GM10248 (cell line): ENCODE data around the gene CIC.

ENCODE experiments used
- CTCF ChIA-PET: fragments of 300-600 bp; sonication (Branson Sonifier 250); formaldehyde crosslinking; extraction: SDS; loops from one replicate; lab custom pipeline; 2021; ENCODE audit warnings: antibody characterized with exemption; lab: Yijun Ruan, JAX
- POLR2A ChIA-PET: fragments of 350-650 bp; sonication (Branson Sonifier 250); formaldehyde crosslinking; extraction: SDS; loops from one replicate; lab custom pipeline; 2020; ENCODE audit warnings: antibody characterized with exemption; lab: Yijun Ruan, JAX
- DNase-seq: peaks from one replicate; pipeline ENCODE4 v3.0.0; 2012; ENCODE audit errors: extremely low spot score
- CTCF ChIP-seq: IDR thresholded peaks from 2 replicates; pipeline ENCODE4 v1.5.1; 2012; ENCODE audit warnings: mild to moderate bottlenecking, low read depth; ENCODE audit errors: extremely low read depth, missing control alignments, control extremely low read depth

The CIC gene

GRCh38 chr19:42271861-42272534 is 2.9 kb downstream of the CIC start:
- CTCF ChIA-PET, result interaction anchor here (3.2 kb wide), 1 partner anchor 8 kb away, joined by 30 read pairs; no protein-coding TSS in a partner anchor
- no peak for TF ChIP-seq CTCF
- POLR2A ChIA-PET, result interaction anchor here (0.5 kb wide), 1 partner anchor 175 kb away, joined by 3 read pairs; no protein-coding TSS in a partner anchor
- no peak for DNase-seq

DNA sequence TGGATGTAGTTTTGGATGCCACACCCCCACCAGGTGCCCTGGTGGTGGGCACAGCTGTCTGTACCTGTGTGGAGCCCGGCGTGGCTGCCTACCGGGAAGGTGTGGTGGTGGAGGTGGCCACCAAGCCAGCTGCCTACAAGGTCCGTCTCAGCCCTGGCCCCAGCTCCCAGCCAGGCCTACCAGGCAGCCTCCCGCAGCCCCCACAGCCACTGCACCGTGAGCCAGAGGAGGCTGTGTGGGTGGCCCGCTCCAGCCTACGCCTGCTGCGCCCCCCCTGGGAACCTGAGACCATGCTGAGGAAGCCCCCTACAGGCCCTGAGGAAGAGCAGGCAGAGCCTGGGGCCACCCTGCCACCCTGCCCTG is 3.5 kb downstream of the CIC start:
- CTCF ChIA-PET, result no interaction called here
- POLR2A ChIA-PET, result interaction anchor here (0.5 kb wide), 1 partner anchor 175 kb away, joined by 3 read pairs; no protein-coding TSS in a partner anchor
- DNase-seq, result no peak
- no peak for TF ChIP-seq CTCF

DNA sequence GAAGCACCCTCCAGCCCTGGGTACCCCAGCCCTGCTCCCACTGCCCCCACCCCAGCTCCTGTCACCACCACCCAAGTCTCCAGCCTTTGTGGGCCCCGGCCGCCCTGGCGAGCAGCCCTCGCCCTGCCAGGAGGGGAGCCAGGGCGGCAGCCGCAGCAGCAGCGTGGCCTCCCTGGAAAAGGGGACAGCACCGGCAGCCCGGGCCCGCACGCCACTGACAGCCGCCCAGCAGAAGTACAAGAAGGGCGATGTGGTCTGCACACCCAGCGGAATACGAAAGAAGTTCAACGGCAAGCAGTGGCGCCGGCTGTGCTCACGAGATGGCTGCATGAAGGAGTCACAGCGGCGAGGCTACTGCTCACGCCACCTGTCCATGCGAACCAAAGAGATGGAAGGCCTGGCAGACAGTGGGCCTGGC is 3.9 kb downstream of the CIC start:
- no peak for TF ChIP-seq CTCF
- ChIA-PET POLR2A (no interaction called here), CTCF (no interaction called here)
- no peak for DNase-seq

- POLR2A ChIA-PET, result no interaction called here
- DNase-seq, result no peak
- TF ChIP-seq CTCF, result no peak
- CTCF ChIA-PET, result no interaction called here
Measured at GRCh38 chr19:42273407-42274064, 4.5 kb downstream of the CIC start.

DNA sequence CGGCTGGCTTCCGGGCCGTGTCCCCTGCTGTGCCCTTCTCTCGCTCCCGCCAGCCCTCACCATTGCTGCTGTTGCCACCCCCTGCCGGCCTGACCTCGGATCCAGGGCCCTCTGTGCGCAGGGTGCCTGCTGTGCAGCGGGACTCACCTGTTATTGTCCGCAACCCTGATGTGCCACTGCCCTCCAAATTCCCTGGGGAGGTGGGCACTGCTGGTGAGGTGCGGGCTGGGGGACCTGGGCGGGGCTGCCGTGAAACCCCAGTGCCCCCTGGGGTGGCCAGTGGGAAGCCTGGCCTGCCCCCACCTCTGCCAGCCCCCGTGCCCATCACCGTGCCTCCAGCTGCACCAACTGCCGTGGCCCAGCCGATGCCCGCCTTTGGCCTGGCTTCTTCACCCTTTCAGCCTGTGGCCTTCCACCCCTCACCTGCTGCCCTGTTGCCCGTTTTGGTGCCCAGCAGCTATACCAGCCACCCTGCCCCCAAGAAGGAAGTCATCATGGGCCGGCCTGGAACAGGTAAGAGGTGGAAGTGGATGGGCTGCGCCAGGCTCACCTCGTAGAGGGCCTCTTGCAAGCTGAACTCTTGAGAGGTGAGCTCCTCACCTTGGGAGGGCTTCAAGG is 5.1 kb downstream of the CIC start:
- CTCF ChIA-PET, result no interaction called here
- no peak for DNase-seq
- no peak for TF ChIP-seq CTCF
- POLR2A ChIA-PET, result no interaction called here

DNA sequence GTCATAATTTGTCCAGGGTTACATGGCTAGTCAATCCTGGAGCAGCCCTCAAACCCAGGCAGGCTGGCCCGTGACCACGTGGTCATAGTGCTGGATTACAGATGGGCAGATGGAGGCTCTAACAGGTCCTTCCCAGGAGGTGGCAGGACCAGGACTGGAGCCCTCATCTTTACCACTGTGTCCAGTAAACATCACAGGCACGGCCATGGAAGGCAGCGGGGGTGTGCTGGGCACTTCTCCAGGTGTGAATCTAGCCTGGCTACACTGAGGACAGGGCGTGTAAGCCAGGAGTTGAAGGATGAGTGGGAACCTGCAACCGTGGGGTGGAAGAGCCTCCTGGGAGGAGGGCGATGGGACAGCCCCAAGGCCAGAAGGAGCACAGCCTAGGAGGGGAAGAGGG is 6.1 kb downstream of the CIC start:
- ChIA-PET CTCF (no interaction called here), POLR2A (no interaction called here)
- no peak for DNase-seq
- TF ChIP-seq CTCF, result no peak
